GM12878 (cell line): ENCODE data around the gene ARID3B. TPM values are rescaled to one million over a fixed set of nuclear protein-coding genes. Genes with fewer than 3 reads are reported as not detected.

Experiments used
- BHLHE40 ChIP-seq, 2 experiments: fragments of 450-650 bp in 1 of 2; IDR thresholded peaks; 2 replicates each; pipeline ENCODE4 v1.6.1; 2011 to 2017; ENCODE audit warnings: low read depth in 2 of 2, borderline replicate concordance in 1 of 2, improper control_type of control experiment in 1 of 2, low read length in 1 of 2, mild to moderate bottlenecking in 1 of 2
- CREB1 ChIP-seq: IDR thresholded peaks from 2 replicates; pipeline ENCODE4 v1.6.1; 2012; ENCODE audit warnings: low read depth, mild to moderate bottlenecking, inconsistent platforms
- E2F4 ChIP-seq: IDR thresholded peaks from 2 replicates; pipeline ENCODE4 v1.6.1; 2012; ENCODE audit warnings: low read depth, low read length, improper control_type of control experiment
- E2F8 ChIP-seq: fragments of 450-650 bp; IDR thresholded peaks from 2 replicates; pipeline ENCODE4 v1.6.1; 2018; ENCODE audit warnings: mild to moderate bottlenecking, low read depth, moderate library complexity; ENCODE audit not compliant: partially characterized antibody
- ESRRA ChIP-seq: IDR thresholded peaks from 2 replicates; pipeline ENCODE4 v1.6.1; 2012; ENCODE audit warnings: mild to moderate bottlenecking, low read length, improper control_type of control experiment
- FOXK2 ChIP-seq: fragments of 450-650 bp; IDR thresholded peaks from 2 replicates; pipeline ENCODE4 v1.6.1; 2017; ENCODE audit warnings: mild to moderate bottlenecking, moderate library complexity
- GABPA ChIP-seq: IDR thresholded peaks from 2 replicates; pipeline ENCODE4 v1.6.1; 2014; ENCODE audit warnings: antibody characterized with exemption, low read depth, mild to moderate bottlenecking, inconsistent platforms
- KDM1A ChIP-seq: fragments of 200-600 bp; sonication (generic); IDR thresholded peaks from 2 replicates; pipeline ENCODE4 v1.6.1; 2016; ENCODE audit warnings: borderline replicate concordance
- NFIC ChIP-seq: IDR thresholded peaks from 2 replicates; pipeline ENCODE4 v1.6.1; 2012; ENCODE audit warnings: low read depth, mild to moderate bottlenecking, inconsistent platforms, low read length, moderate library complexity
- PRDM15 ChIP-seq: fragments of 450-650 bp; formaldehyde crosslinking; IDR thresholded peaks from 2 replicates; pipeline ENCODE4 v1.4.0; 2020; ENCODE audit warnings: mild to moderate bottlenecking, moderate library complexity
- RAD21 ChIP-seq: IDR thresholded peaks from 2 replicates; pipeline ENCODE4 v1.6.1; 2011; ENCODE audit warnings: mild to moderate bottlenecking, low read depth, low read length, moderate library complexity; ENCODE audit not compliant: insufficient read depth
- RBBP5 ChIP-seq: fragments of 200-600 bp; sonication (generic); conservative IDR thresholded peaks from 2 replicates; pipeline ENCODE4 v1.6.1; 2016
- RELB ChIP-seq: fragments of 450-650 bp; IDR thresholded peaks from 2 replicates; pipeline ENCODE4 v1.6.1; 2017; ENCODE audit warnings: low read depth, mild to moderate bottlenecking, moderate library complexity
- SMAD1 ChIP-seq: fragments of 450-650 bp; IDR thresholded peaks from 2 replicates; pipeline ENCODE4 v1.6.1; 2018; ENCODE audit warnings: mild to moderate bottlenecking, low read depth; ENCODE audit not compliant: partially characterized antibody
- SMAD5 ChIP-seq: IDR thresholded peaks from 2 replicates; pipeline ENCODE4 v1.6.1; 2016; ENCODE audit warnings: antibody characterized with exemption, low read depth
- SMARCA5 ChIP-seq: fragments of 450-650 bp; IDR thresholded peaks from 2 replicates; pipeline ENCODE4 v1.6.1; 2017; ENCODE audit warnings: mild to moderate bottlenecking
- SP1 ChIP-seq: IDR thresholded peaks from one replicate; pipeline ENCODE4 v1.6.1; 2011; ENCODE audit warnings: low read depth, low read length
- ZNF384 ChIP-seq: IDR thresholded peaks from 2 replicates; pipeline ENCODE4 v1.6.1; 2012; ENCODE audit warnings: low read depth, mild to moderate bottlenecking, low read length, improper control_type of control experiment, borderline replicate concordance
- polyA plus RNA-seq, 11 experiments: library from polyadenylated mRNA; depleted of rRNA in 4 of 11; unstranded in 6 of 11; stranded (reverse) in 5 of 11; fragments of >200 nt; fragmentation: Nextera tagmentation in 4 of 11; fragmentation: Illumina TruSeq in 1 of 11; extraction: Ambion mirVana in 4 of 11; extraction: Trizol in 1 of 11; gene quantifications; 1 replicate in 1 of 11; 2 replicates in 10 of 11; pipeline versions ENCODE4 v1.2.1 to v1.2.3, GENCODE V29; 2011 to 2016; ENCODE audit warnings: inconsistent platforms in 2 of 11, missing spikeins in 2 of 11, low read depth in 1 of 11
- total RNA-seq, 4 experiments: library from RNA; depleted of rRNA in 3 of 4; stranded (reverse); fragments of >200 nt in 3 of 4; fragmentation: Illumina TruSeq in 1 of 4; extraction: Trizol in 1 of 4; gene quantifications; 2 replicates each; pipeline versions ENCODE4 v1.2.1 to v1.2.3, GENCODE V29; 2013 to 2021

Gene ARID3B
- total and polyA plus RNA-seq, 10 of the 15 experiments (the other 5 are each of a cell fraction or from before 2014, with no cell fraction given): 1.1 to 33.4 (median 24.0) TPM

GRCh38 chr15:74540761-74541493 is at the start of gene ARID3B (continued):
- TF ChIP-seq E2F8 (peak; percentile 86), RELB (peak; percentile 93), SMARCA5 (no peak; the same call in 1 of the 2 replicates), FOXK2 (no peak), NFIC (no peak), CREB1 (peak; percentile 86), RBBP5 (no peak), PRDM15 (CRISPR knock-in tag) (no peak), BHLHE40 (IDR thresholded peaks at IDR 0.05; ENCODE audit: borderline replicate concordance in 1 of 2, low read depth in 2 of 2, low read length in 1 of 2) (peak in 1 of 2 experiments; percentile 55; a peak in 2 of 4 replicates), SP1 (peak; percentile 87), E2F4 (peak; percentile 94), KDM1A (no peak), ESRRA (no peak), SMAD1 (no peak), SMAD5 (no peak), ZNF384 (no peak), GABPA (peak; percentile 95), RAD21 (no peak)
